ENCODE measurements around the gene KIF17.

KIF17 gene

DNA sequence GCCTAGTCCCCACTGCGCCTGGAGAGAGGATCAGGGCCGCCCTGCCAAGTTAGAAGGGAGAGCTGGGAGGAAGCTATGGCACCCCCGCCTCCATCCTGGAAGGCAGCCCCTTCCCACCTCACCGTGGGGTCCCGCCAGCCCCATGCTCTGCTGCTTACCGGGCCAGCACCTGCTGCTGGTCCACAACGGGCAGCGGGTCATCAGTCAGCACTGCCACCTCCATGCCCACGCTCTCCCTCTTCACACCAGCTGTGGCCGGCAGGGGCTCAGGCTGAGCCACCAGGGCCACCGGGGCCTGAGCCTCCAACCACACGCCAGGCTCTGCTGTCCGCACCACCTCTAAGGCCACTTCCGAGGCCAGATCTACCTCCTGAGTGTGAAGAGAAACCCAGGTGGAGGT lies 33.2 kb downstream of the KIF17 start:
- DNase-seq (ENCODE audit: low read depth in 1 of 2, low spot score in 1 of 2): no peak
- no peak overlapping the region for H3K27ac ChIP-seq (replicated peaks)
- no peaks in the 10 kb centered on the region for H3K27me3 ChIP-seq (ENCODE audit: insufficient read depth, poor library complexity, severe bottlenecking)
- H3K4me3 ChIP-seq (replicated peaks; ENCODE audit: insufficient read depth, low read length): no peak overlapping the region
- TF ChIP-seq POLR2AphosphoS5 (IDR thresholded peaks at IDR 0.05; ENCODE audit: low read depth): no peak

DNA sequence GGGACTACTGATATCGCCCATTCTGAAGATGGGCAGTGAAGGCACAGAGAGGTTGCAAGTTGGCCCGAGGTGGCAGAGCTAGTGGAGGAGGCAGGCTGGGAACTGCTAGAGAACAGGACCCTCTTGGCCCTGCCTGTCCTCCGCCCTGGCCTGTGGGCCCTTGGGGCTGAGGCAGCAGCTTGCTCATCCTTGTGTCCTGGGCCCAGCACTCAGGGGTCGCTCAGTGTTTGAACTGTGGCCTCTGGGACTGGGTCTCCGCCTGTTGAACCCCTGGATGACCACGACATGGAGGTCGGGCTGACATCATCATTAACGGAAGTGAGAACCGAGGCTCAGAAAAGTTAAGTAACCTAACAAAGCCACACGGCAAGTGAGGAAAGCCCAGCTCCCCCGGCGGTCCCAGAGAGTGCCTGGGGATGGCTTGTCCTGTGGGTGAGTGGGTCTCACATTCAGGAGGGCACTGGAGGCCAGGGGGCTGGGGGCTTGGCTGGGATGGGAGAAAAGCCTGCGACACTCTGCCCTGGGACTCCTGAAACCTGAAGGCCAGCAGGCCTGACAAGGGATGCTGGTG lies 33.7 kb downstream of the KIF17 start:
- DNase-seq (ENCODE audit: low read depth in 1 of 2, low spot score in 1 of 2): no peak
- no peak for TF ChIP-seq GABPA (IDR thresholded peaks at IDR 0.05; ENCODE audit: low read depth)
- TF ChIP-seq, protein P1, sequence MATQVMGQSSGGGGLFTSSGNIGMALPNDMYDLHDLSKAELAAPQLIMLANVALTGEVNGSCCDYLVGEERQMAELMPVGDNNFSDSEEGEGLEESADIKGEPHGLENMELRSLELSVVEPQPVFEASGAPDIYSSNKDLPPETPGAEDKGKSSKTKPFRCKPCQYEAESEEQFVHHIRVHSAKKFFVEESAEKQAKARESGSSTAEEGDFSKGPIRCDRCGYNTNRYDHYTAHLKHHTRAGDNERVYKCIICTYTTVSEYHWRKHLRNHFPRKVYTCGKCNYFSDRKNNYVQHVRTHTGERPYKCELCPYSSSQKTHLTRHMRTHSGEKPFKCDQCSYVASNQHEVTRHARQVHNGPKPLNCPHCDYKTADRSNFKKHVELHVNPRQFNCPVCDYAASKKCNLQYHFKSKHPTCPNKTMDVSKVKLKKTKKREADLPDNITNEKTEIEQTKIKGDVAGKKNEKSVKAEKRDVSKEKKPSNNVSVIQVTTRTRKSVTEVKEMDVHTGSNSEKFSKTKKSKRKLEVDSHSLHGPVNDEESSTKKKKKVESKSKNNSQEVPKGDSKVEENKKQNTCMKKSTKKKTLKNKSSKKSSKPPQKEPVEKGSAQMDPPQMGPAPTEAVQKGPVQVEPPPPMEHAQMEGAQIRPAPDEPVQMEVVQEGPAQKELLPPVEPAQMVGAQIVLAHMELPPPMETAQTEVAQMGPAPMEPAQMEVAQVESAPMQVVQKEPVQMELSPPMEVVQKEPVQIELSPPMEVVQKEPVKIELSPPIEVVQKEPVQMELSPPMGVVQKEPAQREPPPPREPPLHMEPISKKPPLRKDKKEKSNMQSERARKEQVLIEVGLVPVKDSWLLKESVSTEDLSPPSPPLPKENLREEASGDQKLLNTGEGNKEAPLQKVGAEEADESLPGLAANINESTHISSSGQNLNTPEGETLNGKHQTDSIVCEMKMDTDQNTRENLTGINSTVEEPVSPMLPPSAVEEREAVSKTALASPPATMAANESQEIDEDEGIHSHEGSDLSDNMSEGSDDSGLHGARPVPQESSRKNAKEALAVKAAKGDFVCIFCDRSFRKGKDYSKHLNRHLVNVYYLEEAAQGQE (IDR thresholded peaks at IDR 0.05; ENCODE audit: insufficient replicate concordance, low read depth): no peak
- no peak for TF ChIP-seq SPI1 (IDR thresholded peaks at IDR 0.05; ENCODE audit: borderline replicate concordance, low read depth)
- no peak overlapping the region for H3K4me3 ChIP-seq (replicated peaks; ENCODE audit: insufficient read depth, low read length)
- no peak overlapping the region for H3K27ac ChIP-seq (replicated peaks)
- no peaks in the 10 kb centered on the region for H3K27me3 ChIP-seq (ENCODE audit: insufficient read depth, poor library complexity, severe bottlenecking)

DNA sequence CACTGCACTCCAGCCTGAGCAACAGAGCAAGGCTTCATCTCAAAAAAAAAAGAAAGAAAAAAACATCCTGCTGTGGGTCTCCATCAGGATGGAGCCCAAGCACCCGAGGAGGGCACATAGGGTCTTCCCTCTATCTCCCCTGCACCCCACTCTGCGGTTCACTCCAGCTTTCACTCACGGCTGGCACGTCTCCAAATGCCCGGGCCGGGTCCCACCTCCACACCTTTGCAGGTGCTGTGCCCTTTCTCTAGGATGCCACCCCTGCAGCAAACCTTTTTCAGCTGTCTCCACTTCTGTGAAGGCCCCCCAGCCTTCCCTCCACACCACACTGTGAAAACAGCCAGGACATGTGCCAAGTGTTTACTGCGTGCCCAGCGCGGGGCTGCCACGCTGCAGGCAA lies 34.2 kb downstream of the KIF17 start:
- no peak for DNase-seq (ENCODE audit: low read depth in 1 of 2, low spot score in 1 of 2)
- TF ChIP-seq GABPA (IDR thresholded peaks at IDR 0.05; ENCODE audit: low read depth): no peak
- no peak for TF ChIP-seq POLR2AphosphoS5 (IDR thresholded peaks at IDR 0.05; ENCODE audit: low read depth)
- TF ChIP-seq, protein P1 (IDR thresholded peaks at IDR 0.05; ENCODE audit: insufficient replicate concordance, low read depth): no peak
- TF ChIP-seq, protein P2, sequence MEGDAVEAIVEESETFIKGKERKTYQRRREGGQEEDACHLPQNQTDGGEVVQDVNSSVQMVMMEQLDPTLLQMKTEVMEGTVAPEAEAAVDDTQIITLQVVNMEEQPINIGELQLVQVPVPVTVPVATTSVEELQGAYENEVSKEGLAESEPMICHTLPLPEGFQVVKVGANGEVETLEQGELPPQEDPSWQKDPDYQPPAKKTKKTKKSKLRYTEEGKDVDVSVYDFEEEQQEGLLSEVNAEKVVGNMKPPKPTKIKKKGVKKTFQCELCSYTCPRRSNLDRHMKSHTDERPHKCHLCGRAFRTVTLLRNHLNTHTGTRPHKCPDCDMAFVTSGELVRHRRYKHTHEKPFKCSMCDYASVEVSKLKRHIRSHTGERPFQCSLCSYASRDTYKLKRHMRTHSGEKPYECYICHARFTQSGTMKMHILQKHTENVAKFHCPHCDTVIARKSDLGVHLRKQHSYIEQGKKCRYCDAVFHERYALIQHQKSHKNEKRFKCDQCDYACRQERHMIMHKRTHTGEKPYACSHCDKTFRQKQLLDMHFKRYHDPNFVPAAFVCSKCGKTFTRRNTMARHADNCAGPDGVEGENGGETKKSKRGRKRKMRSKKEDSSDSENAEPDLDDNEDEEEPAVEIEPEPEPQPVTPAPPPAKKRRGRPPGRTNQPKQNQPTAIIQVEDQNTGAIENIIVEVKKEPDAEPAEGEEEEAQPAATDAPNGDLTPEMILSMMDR (IDR thresholded peaks at IDR 0.05; ENCODE audit: insufficient read depth, low read length): no peak
- no peak for TF ChIP-seq SPI1 (IDR thresholded peaks at IDR 0.05; ENCODE audit: borderline replicate concordance, low read depth)
- H3K4me3 ChIP-seq (replicated peaks; ENCODE audit: insufficient read depth, low read length): no peak overlapping the region
- no peaks in the 10 kb centered on the region for H3K27me3 ChIP-seq (ENCODE audit: insufficient read depth, poor library complexity, severe bottlenecking)
- H3K27ac ChIP-seq (replicated peaks): no peak overlapping the region

DNA sequence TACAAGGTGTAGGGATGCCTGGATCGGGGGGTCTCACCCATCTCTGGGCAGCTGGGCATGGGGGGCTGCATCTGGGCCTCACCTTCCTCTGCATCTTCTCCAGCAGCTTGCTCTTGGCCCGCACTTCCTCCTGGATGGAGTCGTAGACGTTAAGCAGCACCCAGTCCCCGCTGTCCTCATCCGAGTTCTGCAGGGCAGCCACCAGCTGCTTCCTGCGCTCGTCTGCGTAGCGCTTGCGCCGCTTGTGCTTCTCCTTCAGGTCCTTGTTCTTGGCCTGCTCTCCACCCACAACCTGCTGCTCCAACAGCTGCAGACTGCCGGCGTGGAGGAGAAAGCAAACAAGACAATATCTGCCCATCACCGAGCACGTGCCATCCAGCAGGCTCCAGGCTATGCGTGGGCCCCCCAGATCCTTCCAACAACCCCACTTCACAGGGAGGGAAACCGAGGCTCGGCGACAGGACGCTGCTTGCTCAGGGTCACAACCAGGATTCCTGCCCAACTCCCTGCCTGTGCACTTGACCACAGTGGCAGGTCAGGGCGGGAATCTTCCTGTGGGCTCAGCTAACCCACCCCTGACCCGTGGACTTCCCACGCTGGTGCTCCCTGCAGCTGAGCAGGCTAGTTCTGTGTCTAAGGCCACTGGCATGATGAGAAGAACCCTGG lies 35.1 kb downstream of the KIF17 start:
- Histone ChIP-seq H3K27ac (replicated peaks) (no peak overlapping the region), H3K4me3 (replicated peaks; ENCODE audit: insufficient read depth, low read length) (peak overlapping the region; percentile 19), H3K27me3 (ENCODE audit: insufficient read depth, poor library complexity, severe bottlenecking) (no peaks in the 10 kb centered on the region)
- DNase-seq (ENCODE audit: low read depth in 1 of 2, low spot score in 1 of 2): peak; percentile 80 to 91
- TF ChIP-seq GABPA (IDR thresholded peaks at IDR 0.05; ENCODE audit: low read depth): no peak
- TF ChIP-seq POLR2AphosphoS5 (IDR thresholded peaks at IDR 0.05; ENCODE audit: low read depth): peak; percentile 74
- TF ChIP-seq SPI1 (IDR thresholded peaks at IDR 0.05; ENCODE audit: borderline replicate concordance, low read depth): peak; percentile 91
- TF ChIP-seq, protein P2 (IDR thresholded peaks at IDR 0.05; ENCODE audit: insufficient read depth, low read length): no peak
- TF ChIP-seq, protein P1 (IDR thresholded peaks at IDR 0.05; ENCODE audit: insufficient replicate concordance, low read depth): no peak
